T-cell (primary cell): ENCODE data around the gene ACTR2. TPM values are rescaled to one million over a fixed set of nuclear protein-coding genes. Genes with fewer than 3 reads are reported as not detected.

ENCODE experiments used
- ATAC-seq, 4 experiments: fragments of 200-7000 bp in 3 of 4; fragments of 150-1000 bp in 1 of 4; cut with Tn5 transposase; replicated peaks in 1 of 4; 1 replicate in 3 of 4; 2 replicates in 1 of 4; pipeline ENCODE4 v1.10.0; 2021; ENCODE audit warnings: moderate library complexity in 3 of 4, mild to moderate bottlenecking in 2 of 4, moderate number of reproducible peaks in 1 of 4
- CTCF ChIA-PET, 2 donors: fragments of 300-600 bp; sonication (Branson Sonifier 250); formaldehyde crosslinking; loops; one replicate each; lab custom pipeline; 2022; ENCODE audit warnings: antibody characterized with exemption in 2 of 2; lab: Charles Lee
- POLR2A ChIA-PET, 2 donors: fragments of 300-600 bp; sonication (Branson Sonifier 250); formaldehyde crosslinking; loops; one replicate each; lab custom pipeline; 2022; ENCODE audit warnings: antibody characterized with exemption in 2 of 2; lab: Charles Lee
- DNase-seq, 35 experiments: peaks; one replicate each; pipeline versions ENCODE4 v3.0.0 to v3.0.0-alpha.2; 2013 to 2023
- H3K27ac ChIP-seq: one replicate; pipeline ENCODE4 v1.5.1; 2013; ENCODE audit warnings: low read length
- H3K27me3 ChIP-seq, 2 experiments: replicated peaks in 1 of 2; 1 replicate in 1 of 2; 2 replicates in 1 of 2; pipeline versions ENCODE4 v1.6.1 to v1.7.0; 2013; ENCODE audit warnings: low read length in 1 of 2, mixed read lengths in 1 of 2; ENCODE audit not compliant: control insufficient read depth in 2 of 2, insufficient read depth in 2 of 2; ENCODE audit errors: extremely low read depth in 1 of 2
- H3K36me3 ChIP-seq, 2 donors: 1 replicate in 1 of 2; 2 replicates in 1 of 2; pipeline versions ENCODE4 v1.6.1 to v1.7.0; 2013; ENCODE audit warnings: low read length in 1 of 2; ENCODE audit not compliant: control insufficient read depth in 2 of 2, insufficient read depth in 1 of 2; ENCODE audit errors: extremely low read depth in 1 of 2
- H3K4me1 ChIP-seq, 2 experiments: 1 replicate in 1 of 2; 2 replicates in 1 of 2; pipeline versions ENCODE4 v1.6.1 to v1.7.0; 2013; ENCODE audit warnings: low read length in 2 of 2, mixed read lengths in 1 of 2; ENCODE audit not compliant: insufficient read depth in 2 of 2, control insufficient read depth in 1 of 2; ENCODE audit errors: extremely low read depth in 1 of 2
- H3K4me3 ChIP-seq, 2 donors: 1 replicate in 1 of 2; 2 replicates in 1 of 2; pipeline versions ENCODE4 v1.5.1 to v1.7.0; 2013; ENCODE audit warnings: mild to moderate bottlenecking in 2 of 2, low read length in 1 of 2, moderate library complexity in 1 of 2; ENCODE audit not compliant: control insufficient read depth in 1 of 2; ENCODE audit errors: extremely low read depth in 1 of 2
- H3K9me3 ChIP-seq: 2 replicates; pipeline ENCODE4 v1.7.0; 2013
- H3K27ac Mint-ChIP-seq, 2 donors: one replicate each; pipeline ENCODE4 v1.8.0; 2020 to 2021; ENCODE audit warnings: mild to moderate bottlenecking in 2 of 2, mixed read lengths in 2 of 2
- H3K27me3 Mint-ChIP-seq, 2 donors: one replicate each; pipeline ENCODE4 v1.8.0; 2021 to 2022; ENCODE audit warnings: mixed read lengths in 2 of 2
- H3K36me3 Mint-ChIP-seq: one replicate; pipeline ENCODE4 v1.8.0; 2021; ENCODE audit warnings: mixed read lengths
- H3K4me1 Mint-ChIP-seq, 3 donors: one replicate each; pipeline ENCODE4 v1.8.0; 2020 to 2022; ENCODE audit warnings: mixed read lengths in 3 of 3, mild to moderate bottlenecking in 1 of 3
- H3K4me3 Mint-ChIP-seq, 3 donors: one replicate each; pipeline ENCODE4 v1.8.0; 2020 to 2022; ENCODE audit warnings: mild to moderate bottlenecking in 3 of 3, mixed read lengths in 3 of 3, moderate library complexity in 3 of 3
- H3K9me3 Mint-ChIP-seq, 3 donors: one replicate each; pipeline ENCODE4 v1.8.0; 2020 to 2022; ENCODE audit warnings: mixed read lengths in 3 of 3
- WGBS: methylation state at CpG from one replicate; pipeline ENCODE4 v1.1.5; 2013; ENCODE audit warnings: missing lambda C conversion rate; ENCODE audit not compliant: insufficient coverage; 5-methylcytosine and 5-hydroxymethylcytosine counted together
- total RNA-seq, 35 experiments: library from RNA in 6 of 35; stranded (reverse) in 6 of 35; fragments of 120-200 nt in 1 of 35; gene quantifications; one replicate each; pipeline versions ENCODE4 v1.2.1 to v1.2.4 and lab custom pipeline; 2013 to 2026

Gene ACTR2
- total RNA-seq, 5 donors from 2014 or later (not counting 1 experiment from before 2014, with no cell fraction given): 234 to 267 (median 246) TPM

- WGBS: no CpG with 5 or more reads among the region's 7 CpGs
- H3K9me3 ChIP-seq: no peaks in the 10 kb centered on the region
- no peak overlapping the region for H3K27ac ChIP-seq
- peaks cover 18 to 31% (median 29%) of the 10 kb centered on the region in 3 donors for H3K4me1 Mint-ChIP-seq
- H3K4me3 ChIP-seq: no peak overlapping the region
- ChIA-PET POLR2A (no interaction called here), CTCF (interaction anchor here in 1 of 2 donors (0.6 kb wide), 2 partner anchors 12 to 419 kb away, joined by 3 to 5 read pairs; no protein-coding TSS in a partner anchor)
- ATAC-seq (no peak), DNase-seq (no peak)
- no peak overlapping the region for H3K4me3 Mint-ChIP-seq
- peaks cover 0 to 6% of the 10 kb centered on the region in 2 donors for H3K27me3 Mint-ChIP-seq
- no peaks in the 10 kb centered on the region for H3K36me3 Mint-ChIP-seq
- H3K27me3 ChIP-seq: peaks cover 0 to 8% of the 10 kb centered on the region in 2 experiments
- no peak overlapping the region for H3K27ac Mint-ChIP-seq
- H3K36me3 ChIP-seq: no peaks in the 10 kb centered on the region
- H3K9me3 Mint-ChIP-seq: no peaks in the 10 kb centered on the region
- peaks cover 20 to 28% of the 10 kb centered on the region in 2 experiments for H3K4me1 ChIP-seq
These were observed 69.3 kb downstream of the ACTR2 start for GRCh38 chr2:65296971-65297370.

GRCh38 chr2:65297544-65297943 is 69.9 kb downstream of the ACTR2 start:
- H3K27me3 Mint-ChIP-seq: peaks cover 0 to 6% of the 10 kb centered on the region in 2 donors
- Histone ChIP-seq H3K4me3 (no peak overlapping the region), H3K36me3 (no peaks in the 10 kb centered on the region), H3K27me3 (peaks cover 0 to 4% of the 10 kb centered on the region in 2 experiments), H3K9me3 (no peaks in the 10 kb centered on the region), H3K27ac (no peak overlapping the region), H3K4me1 (peaks cover 25 to 34% of the 10 kb centered on the region in 2 experiments)
- no peak overlapping the region for H3K27ac Mint-ChIP-seq
- ChIA-PET POLR2A (no interaction called here), CTCF (interaction anchor here in 1 of 2 donors (0.6 kb wide), 1 partner anchor 420 kb away, joined by 3 read pairs; no protein-coding TSS in a partner anchor)
- no peak for DNase-seq
- no peak overlapping the region for H3K4me3 Mint-ChIP-seq
- H3K36me3 Mint-ChIP-seq: no peaks in the 10 kb centered on the region
- no peaks in the 10 kb centered on the region for H3K9me3 Mint-ChIP-seq
- WGBS: 100% methylated on average over 3 of the region's 9 CpGs
- ATAC-seq: no peak
- H3K4me1 Mint-ChIP-seq: peaks cover 24 to 37% (median 35%) of the 10 kb centered on the region in 3 donors

- Histone ChIP-seq H3K9me3 (no peaks in the 10 kb centered on the region), H3K4me1 (peaks cover 29 to 34% of the 10 kb centered on the region in 2 experiments), H3K4me3 (no peak overlapping the region), H3K27ac (no peak overlapping the region), H3K36me3 (no peaks in the 10 kb centered on the region), H3K27me3 (peaks cover 0 to 4% of the 10 kb centered on the region in 2 experiments)
- no peak overlapping the region for H3K4me3 Mint-ChIP-seq
- no peaks in the 10 kb centered on the region for H3K36me3 Mint-ChIP-seq
- DNase-seq (no peak), ATAC-seq (no peak)
- H3K27ac Mint-ChIP-seq: no peak overlapping the region
- H3K4me1 Mint-ChIP-seq: peaks cover 29 to 41% (median 38%) of the 10 kb centered on the region in 3 donors
- H3K9me3 Mint-ChIP-seq: no peaks in the 10 kb centered on the region
- H3K27me3 Mint-ChIP-seq: peaks cover 0 to 3% of the 10 kb centered on the region in 2 donors
- CTCF ChIA-PET: no interaction called here
- POLR2A ChIA-PET: interaction anchor here in 1 of 2 donors (0.5 to 0.7 kb wide), 2 partner anchors 18 to 47 kb away, joined by 4 to 11 read pairs; no protein-coding TSS in a partner anchor
- 92% methylated on average over 5 of the region's 5 CpGs for WGBS
These were observed 70.5 kb downstream of the ACTR2 start for GRCh38 chr2:65298089-65298488.

GRCh38 chr2:65299246-65299645 is 71.6 kb downstream of the ACTR2 start:
- H3K27me3 Mint-ChIP-seq: peaks cover 0 to 3% of the 10 kb centered on the region in 2 donors
- Histone ChIP-seq H3K4me1 (peaks cover 31 to 34% of the 10 kb centered on the region in 2 experiments), H3K27me3 (peaks cover 0 to 7% of the 10 kb centered on the region in 2 experiments), H3K27ac (no peak overlapping the region), H3K36me3 (no peaks in the 10 kb centered on the region), H3K9me3 (no peaks in the 10 kb centered on the region), H3K4me3 (no peak overlapping the region)
- DNase-seq (peak in 1 of 35 experiments; percentile 10), ATAC-seq (no peak)
- H3K4me1 Mint-ChIP-seq: peaks cover 31 to 43% (median 38%) of the 10 kb centered on the region in 3 donors
- ChIA-PET CTCF (interaction anchor here in 1 of 2 donors (0.5 to 0.9 kb wide), 2 partner anchors 9 to 49 kb away, joined by 9 to 10 read pairs; no protein-coding TSS in a partner anchor), POLR2A (interaction anchor here in 1 of 2 donors (0.6 kb wide), 1 partner anchor 72 kb away, joined by 11 read pairs; the partner anchor contains the start of gene ACTR2)
- H3K9me3 Mint-ChIP-seq: no peaks in the 10 kb centered on the region
- no peaks in the 10 kb centered on the region for H3K36me3 Mint-ChIP-seq
- no peak overlapping the region for H3K27ac Mint-ChIP-seq
- WGBS: 100% methylated on average over 2 of the region's 7 CpGs
- H3K4me3 Mint-ChIP-seq: peak overlapping the region in 1 of 3 donors; percentile 0

GRCh38 chr2:65300134-65300760 is 72.6 kb downstream of the ACTR2 start:
- H3K27ac ChIP-seq: no peak overlapping the region
- WGBS: 65% methylated on average over 12 of the region's 16 CpGs
- peak overlapping the region; percentile 23 to 77 for H3K4me3 ChIP-seq
- ChIA-PET POLR2A (no interaction called here), CTCF (interaction anchor here in 1 of 2 donors (0.9 kb wide), 1 partner anchor 10 kb away, joined by 10 read pairs; no protein-coding TSS in a partner anchor)
- peaks cover 31 to 34% of the 10 kb centered on the region in 2 experiments for H3K4me1 ChIP-seq
- peaks cover 31 to 43% (median 38%) of the 10 kb centered on the region in 3 donors for H3K4me1 Mint-ChIP-seq
- H3K36me3 Mint-ChIP-seq: no peaks in the 10 kb centered on the region
- H3K27ac Mint-ChIP-seq: peak overlapping the region; percentile 86 to 91
- H3K9me3 ChIP-seq: no peaks in the 10 kb centered on the region
- DNase-seq (peak in 2 of 35 experiments; percentile 7 to 11), ATAC-seq (peak in 1 of 4 experiments; percentile 1)
- no peaks in the 10 kb centered on the region for H3K27me3 Mint-ChIP-seq
- peaks cover 0 to 7% of the 10 kb centered on the region in 2 experiments for H3K27me3 ChIP-seq
- H3K36me3 ChIP-seq: no peaks in the 10 kb centered on the region
- H3K9me3 Mint-ChIP-seq: no peaks in the 10 kb centered on the region
- peak overlapping the region; percentile 74 to 88 (median 75) for H3K4me3 Mint-ChIP-seq
